Measurements from ENCODE around the gene CDCP1. TPM values are rescaled to one million over a fixed set of nuclear protein-coding genes. Genes with fewer than 3 reads are reported as not detected.

The CDCP1 gene
- total RNA-seq, 2 experiments from 2014 or later, result 1.7 to 1.8 TPM

GRCh38 chr3:45170096-45170495 lies 23.9 kb upstream of the CDCP1 start:
- no peaks in the 10 kb centered on the region for H3K27me3 ChIP-seq (ENCODE audit: control insufficient read depth in 1 of 2, insufficient read depth in 2 of 2, low read length in 2 of 2)
- H3K27me3 Mint-ChIP-seq, result no peaks in the 10 kb centered on the region
- peaks cover 18% of the 10 kb centered on the region for H3K4me1 ChIP-seq (ENCODE audit: insufficient read depth, low read length)
- CTCF ChIA-PET, result interaction anchor here (1.6 kb wide), 1 partner anchor 129 kb away, joined by 4 read pairs; no protein-coding TSS in a partner anchor
- H3K27ac ChIP-seq (ENCODE audit: low read depth in 1 of 2, low read length in 2 of 2), result no peak overlapping the region
- peaks cover 0 to 5% of the 10 kb centered on the region in 2 experiments for H3K9me3 ChIP-seq (ENCODE audit: control insufficient read depth in 1 of 2, insufficient read depth in 1 of 2, low read length in 2 of 2)
- no peak overlapping the region for H3K27ac Mint-ChIP-seq
- H3K9me3 Mint-ChIP-seq, result no peaks in the 10 kb centered on the region
- DNase-seq (no peak), ATAC-seq (ENCODE audit: poor library complexity) (no peak)
- no peaks in the 10 kb centered on the region for H3K36me3 ChIP-seq (ENCODE audit: insufficient read depth, low read length)
- intact Hi-C loops (cut with DNase I, micrococcal nuclease), result no loop called here
- no peak overlapping the region for H3K4me3 ChIP-seq (ENCODE audit: low read length)
- H3K4me1 Mint-ChIP-seq (ENCODE audit: low read depth), result peaks cover 28% of the 10 kb centered on the region
- H3K36me3 Mint-ChIP-seq (ENCODE audit: low read depth), result no peaks in the 10 kb centered on the region
- no peak for TF ChIP-seq CTCF (IDR thresholded peaks at IDR 0.05)
- H3K4me3 Mint-ChIP-seq, result no peak overlapping the region
- POLR2A ChIA-PET, result no interaction called here

- Mint-ChIP-seq H3K9me3 (no peaks in the 10 kb centered on the region), H3K4me3 (no peak overlapping the region), H3K27ac (no peak overlapping the region), H3K4me1 (ENCODE audit: low read depth) (peaks cover 28% of the 10 kb centered on the region), H3K27me3 (no peaks in the 10 kb centered on the region), H3K36me3 (ENCODE audit: low read depth) (no peaks in the 10 kb centered on the region)
- H3K27me3 ChIP-seq (ENCODE audit: control insufficient read depth in 1 of 2, insufficient read depth in 2 of 2, low read length in 2 of 2), result no peaks in the 10 kb centered on the region
- H3K4me3 ChIP-seq (ENCODE audit: low read length), result no peak overlapping the region
- ChIA-PET CTCF (interaction anchor here (1.6 kb wide), 1 partner anchor 129 kb away, joined by 4 read pairs; no protein-coding TSS in a partner anchor), POLR2A (no interaction called here)
- H3K27ac ChIP-seq (ENCODE audit: low read depth in 1 of 2, low read length in 2 of 2), result no peak overlapping the region
- no peak for DNase-seq
- no peaks in the 10 kb centered on the region for H3K36me3 ChIP-seq (ENCODE audit: insufficient read depth, low read length)
- peaks cover 0 to 5% of the 10 kb centered on the region in 2 experiments for H3K9me3 ChIP-seq (ENCODE audit: control insufficient read depth in 1 of 2, insufficient read depth in 1 of 2, low read length in 2 of 2)
- H3K4me1 ChIP-seq (ENCODE audit: insufficient read depth, low read length), result peaks cover 18% of the 10 kb centered on the region
- TF ChIP-seq CTCF (IDR thresholded peaks at IDR 0.05), result no peak
- ATAC-seq (ENCODE audit: poor library complexity), result no peak
- intact Hi-C loops (cut with DNase I, micrococcal nuclease), result loop anchor here in 1 of 2 experiments (5.0 kb wide), 2 partner anchors 38 to 52 kb away; no protein-coding TSS in a partner anchor
Observed at GRCh38 chr3:45169125-45169904, 23.1 kb upstream of the CDCP1 start.

GRCh38 chr3:45168451-45168850 lies 22.3 kb upstream of the CDCP1 start:
- intact Hi-C loops (cut with DNase I, micrococcal nuclease), result loop anchor here in 1 of 2 experiments (5.0 kb wide), 2 partner anchors 39 to 51 kb away; no protein-coding TSS in a partner anchor
- Histone ChIP-seq H3K27me3 (ENCODE audit: control insufficient read depth in 1 of 2, insufficient read depth in 2 of 2, low read length in 2 of 2) (no peaks in the 10 kb centered on the region), H3K4me3 (ENCODE audit: low read length) (no peak overlapping the region), H3K9me3 (ENCODE audit: control insufficient read depth in 1 of 2, insufficient read depth in 1 of 2, low read length in 2 of 2) (peaks cover 0 to 5% of the 10 kb centered on the region in 2 experiments), H3K36me3 (ENCODE audit: insufficient read depth, low read length) (no peaks in the 10 kb centered on the region), H3K4me1 (ENCODE audit: insufficient read depth, low read length) (peaks cover 18% of the 10 kb centered on the region), H3K27ac (ENCODE audit: low read depth in 1 of 2, low read length in 2 of 2) (no peak overlapping the region)
- peaks cover 28% of the 10 kb centered on the region for H3K4me1 Mint-ChIP-seq (ENCODE audit: low read depth)
- H3K36me3 Mint-ChIP-seq (ENCODE audit: low read depth), result no peaks in the 10 kb centered on the region
- H3K9me3 Mint-ChIP-seq, result no peaks in the 10 kb centered on the region
- ATAC-seq (ENCODE audit: poor library complexity), result no peak
- CTCF ChIA-PET, result interaction anchor here (1.1 kb wide), 1 partner anchor 42 kb away, joined by 4 read pairs; no protein-coding TSS in a partner anchor
- H3K27me3 Mint-ChIP-seq, result no peaks in the 10 kb centered on the region
- no peak for DNase-seq
- peak overlapping the region; percentile 81 for H3K27ac Mint-ChIP-seq
- TF ChIP-seq CTCF (IDR thresholded peaks at IDR 0.05), result no peak
- POLR2A ChIA-PET, result interaction anchor here (0.6 kb wide), 1 partner anchor 201 kb away, joined by 3 read pairs; no protein-coding TSS in a partner anchor
- H3K4me3 Mint-ChIP-seq, result no peak overlapping the region
